Bone marrow (tissue), 2 donors: ENCODE measurements around the gene FOCAD.

Source experiments
- DNase-seq, 2 donors: peaks; one replicate each; lab custom pipeline; 2025; lab: John Stamatoyannopoulos, UW

FOCAD gene

DNA sequence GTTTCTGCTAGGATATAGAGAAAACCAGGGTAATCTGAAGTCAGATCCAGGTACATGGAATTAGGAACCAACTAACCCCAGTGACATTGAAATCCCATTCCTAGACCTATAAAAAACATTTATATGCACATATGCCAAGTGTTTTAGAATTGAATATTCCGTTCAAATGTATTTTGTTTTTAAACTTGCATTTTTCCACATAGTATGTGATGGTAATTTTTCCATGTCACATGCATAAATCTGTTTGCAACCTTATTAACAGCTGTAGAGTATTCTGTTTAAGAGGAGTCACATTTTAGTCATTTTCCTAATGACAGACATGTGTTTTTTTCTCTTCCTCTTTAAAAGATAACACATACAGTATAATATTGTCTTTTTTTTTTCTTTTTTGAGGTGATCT lies 50.2 kb downstream of the FOCAD start:
- no peak for DNase-seq

DNA sequence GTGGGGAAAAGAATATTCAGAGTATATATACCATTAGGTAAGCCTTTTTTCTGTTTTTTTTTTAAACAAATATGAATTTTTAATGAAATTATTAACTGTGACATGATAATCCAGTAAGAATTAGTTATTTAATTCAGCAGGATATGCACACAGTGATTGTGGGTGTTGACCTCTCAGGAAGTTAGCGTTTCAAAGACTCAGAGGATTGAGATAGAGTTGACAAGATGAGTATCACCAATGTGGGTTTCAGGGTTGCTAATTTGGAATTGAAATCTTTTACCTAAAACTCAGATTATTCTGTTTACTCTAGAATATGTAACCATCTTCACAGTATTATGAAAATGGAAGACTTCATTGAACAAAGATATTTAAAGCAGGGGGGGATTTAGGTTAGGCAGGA lies 56.2 kb downstream of the FOCAD start:
- DNase-seq: no peak

- DNase-seq: no peak
Observed at GRCh38 chr9:20740929-20741582, 57.0 kb downstream of the FOCAD start.

DNA sequence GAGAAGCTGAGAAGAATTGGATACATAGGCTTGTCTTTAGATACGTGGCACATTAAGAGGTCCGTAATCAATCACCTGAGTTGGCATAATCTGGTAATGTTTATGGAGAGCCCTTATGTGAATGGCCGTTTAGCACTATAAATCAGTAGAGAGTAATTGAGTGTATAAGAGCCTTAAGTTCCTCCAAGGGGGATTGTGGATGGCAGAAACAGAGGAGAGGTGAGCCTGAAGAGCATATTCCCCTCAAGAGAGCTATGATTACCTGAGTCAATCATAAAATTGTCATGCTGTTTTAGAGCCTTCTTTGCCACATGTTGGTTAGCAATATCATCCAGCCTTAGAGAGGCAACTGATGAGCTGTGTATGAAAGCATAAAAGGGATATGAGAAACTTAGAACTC lies 58.8 kb downstream of the FOCAD start:
- no peak for DNase-seq

DNA sequence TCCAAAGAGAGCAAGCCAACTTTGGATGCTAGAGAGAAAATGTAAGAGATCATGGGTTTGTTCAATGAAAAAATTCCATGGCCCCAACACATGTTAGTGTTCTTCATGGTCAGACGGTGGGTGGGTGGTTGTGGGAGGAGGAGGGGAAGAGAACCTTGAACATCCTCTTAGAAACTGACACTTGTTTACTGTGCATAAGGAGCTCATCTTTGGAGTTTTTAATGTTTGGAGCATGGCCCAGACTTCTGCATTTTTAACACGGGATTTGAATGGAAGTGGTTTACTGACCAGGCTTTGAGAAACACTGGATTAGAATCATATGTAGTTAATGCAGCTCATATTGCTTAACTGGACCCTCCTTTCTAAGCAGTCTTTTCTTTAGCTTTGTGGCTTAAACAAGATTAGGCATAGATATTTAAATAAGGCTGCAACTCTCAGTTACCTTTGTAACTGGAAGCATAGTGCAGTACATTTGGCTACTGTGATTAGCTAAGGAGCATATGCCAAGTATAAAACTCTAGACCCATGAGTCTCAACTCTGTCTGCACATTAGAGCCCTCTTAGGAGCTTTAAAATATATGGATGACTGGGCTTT lies 60.1 kb downstream of the FOCAD start:
- no peak for DNase-seq

DNA sequence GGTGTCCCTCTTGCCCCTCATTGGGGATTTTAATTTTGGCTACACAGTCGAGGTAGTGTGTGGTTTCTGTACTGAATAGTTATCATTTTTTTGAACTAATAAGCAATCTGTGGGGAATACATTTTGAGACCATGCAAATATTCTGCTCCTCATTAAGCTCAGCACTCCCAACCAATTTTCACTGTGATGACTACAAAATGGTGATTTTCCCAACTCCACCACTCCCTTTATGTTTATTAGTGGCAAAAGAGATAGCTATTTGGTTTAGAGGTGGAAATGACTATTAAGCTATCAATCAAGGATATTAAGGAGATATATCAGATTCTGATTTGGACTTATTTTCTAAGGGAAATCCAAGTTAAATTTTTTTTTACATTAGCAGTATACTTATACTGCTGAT lies 62.9 kb downstream of the FOCAD start:
- DNase-seq: no peak

DNA sequence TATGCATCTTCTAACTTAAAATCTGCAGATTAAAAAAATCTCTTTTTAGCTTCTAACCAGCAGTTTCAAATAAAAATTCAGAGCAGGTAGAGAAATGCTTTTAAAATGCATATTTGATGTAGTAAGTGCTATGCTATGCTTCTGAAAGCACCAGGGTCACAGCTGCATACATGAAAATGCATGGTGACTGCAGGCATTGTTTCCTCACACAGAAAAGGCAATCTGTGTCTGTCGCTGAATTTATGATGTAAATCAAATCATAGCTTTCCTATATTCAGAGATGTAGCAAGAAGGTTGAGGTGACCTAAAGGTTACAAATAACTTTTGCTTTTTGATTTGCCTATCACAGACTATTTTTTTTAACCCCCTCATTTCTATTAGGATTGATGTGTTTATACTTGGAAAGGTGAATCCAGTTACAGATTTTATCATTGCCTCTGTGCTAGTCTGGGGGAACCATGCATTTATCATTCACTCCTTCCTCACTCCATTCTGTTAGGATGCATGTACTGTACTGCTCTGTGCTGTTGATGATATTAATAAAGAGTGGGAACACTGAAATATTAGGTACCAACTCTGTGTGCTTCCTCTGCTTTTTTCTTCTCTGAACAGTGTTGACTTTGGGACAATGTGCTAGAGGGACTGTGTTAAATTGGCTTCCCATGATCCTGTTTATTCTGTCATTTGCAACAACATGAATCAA lies 65.6 kb downstream of the FOCAD start:
- DNase-seq: no peak

DNA sequence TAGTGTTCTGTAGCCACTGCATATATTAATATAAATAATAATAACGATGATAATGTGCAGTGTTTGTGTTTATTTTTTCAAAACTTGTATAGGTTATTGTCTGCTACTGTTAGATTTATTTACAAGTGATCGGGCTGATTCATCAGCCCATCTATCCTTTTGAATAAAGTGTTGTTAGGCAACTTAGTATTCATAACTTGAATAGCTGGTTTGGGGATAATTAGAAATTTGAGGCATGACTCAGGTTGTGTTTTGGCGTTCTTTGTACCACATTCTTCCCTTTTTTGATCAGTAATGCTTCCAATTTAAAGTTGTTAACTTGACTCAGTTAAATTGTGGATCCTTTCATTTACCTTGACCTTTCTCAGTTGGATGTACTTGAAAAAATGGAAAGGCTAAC lies 69.7 kb downstream of the FOCAD start:
- DNase-seq: no peak

DNA sequence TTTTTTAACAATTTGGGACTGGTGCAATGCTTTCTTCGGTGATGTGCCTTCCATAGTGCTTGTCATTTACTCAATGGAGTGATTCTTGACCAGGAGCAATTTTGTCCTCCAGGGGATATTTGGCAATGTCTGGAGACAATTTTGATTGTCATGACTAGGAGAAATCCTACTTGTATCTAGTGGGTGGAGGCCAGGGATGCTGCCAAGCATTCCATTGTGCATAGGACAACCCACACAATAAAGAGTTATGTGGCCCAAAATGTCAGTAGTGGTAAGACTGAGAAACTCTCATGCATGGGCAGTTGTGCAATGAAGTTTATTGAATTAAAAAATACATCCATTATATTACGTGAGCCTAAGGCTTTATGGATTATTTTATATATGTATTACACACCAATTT lies 70.5 kb downstream of the FOCAD start:
- DNase-seq: no peak

DNA sequence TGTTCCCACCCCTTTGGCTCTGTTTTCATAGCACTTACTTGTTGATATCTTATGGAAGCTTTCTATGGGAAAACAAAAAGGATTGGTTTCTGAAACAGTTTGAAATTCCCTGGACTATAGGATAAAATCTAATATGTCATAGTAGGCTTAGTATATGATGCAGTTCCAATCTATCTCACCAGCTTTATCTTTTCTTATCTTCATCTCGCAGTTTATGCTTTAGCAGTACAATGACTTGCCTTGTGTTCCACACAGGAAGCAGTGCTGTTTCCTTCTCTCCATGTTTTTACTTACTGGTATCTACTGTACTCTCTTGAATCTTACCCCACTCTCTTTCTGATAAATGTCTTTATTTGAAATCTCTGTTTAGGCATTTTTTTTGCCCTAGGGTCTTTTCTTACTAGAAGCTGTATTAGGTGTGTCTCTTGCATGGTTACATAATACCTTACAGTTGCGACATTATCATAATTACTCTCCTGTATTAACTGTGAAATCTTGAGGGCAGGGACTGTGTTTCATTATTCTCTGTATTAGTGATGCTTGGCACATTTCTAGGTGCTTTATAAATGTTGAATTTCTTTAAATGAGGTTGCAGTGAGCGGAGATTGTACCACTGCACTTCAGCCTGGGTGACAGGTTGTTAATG lies 76.3 kb downstream of the FOCAD start:
- DNase-seq: peak in 1 of 2 donors; percentile 76

- DNase-seq: no peak
Observed at GRCh38 chr9:20770947-20771346, 86.9 kb downstream of the FOCAD start.

DNA sequence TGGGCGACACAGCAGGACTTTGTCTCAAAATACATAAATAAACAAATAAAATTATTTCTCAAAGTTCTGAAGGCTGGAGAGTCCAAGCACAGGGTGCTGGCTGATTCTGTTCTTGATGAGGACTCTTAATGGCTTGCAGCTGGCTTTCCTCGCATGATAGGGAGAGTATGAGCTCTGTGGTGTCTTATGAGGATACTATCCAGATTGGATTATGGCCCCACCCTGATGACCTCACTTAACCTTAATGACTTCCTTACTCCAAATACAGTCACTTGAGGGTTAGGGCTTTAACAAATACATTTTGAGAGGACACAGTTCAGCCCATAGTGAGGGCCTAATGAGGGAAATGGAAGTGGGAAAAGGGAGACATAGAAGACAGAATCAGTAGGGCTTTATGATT lies 87.7 kb downstream of the FOCAD start:
- DNase-seq: no peak

GRCh38 chr9:20775683-20776082 lies 91.6 kb downstream of the FOCAD start:
- no peak for DNase-seq

DNA sequence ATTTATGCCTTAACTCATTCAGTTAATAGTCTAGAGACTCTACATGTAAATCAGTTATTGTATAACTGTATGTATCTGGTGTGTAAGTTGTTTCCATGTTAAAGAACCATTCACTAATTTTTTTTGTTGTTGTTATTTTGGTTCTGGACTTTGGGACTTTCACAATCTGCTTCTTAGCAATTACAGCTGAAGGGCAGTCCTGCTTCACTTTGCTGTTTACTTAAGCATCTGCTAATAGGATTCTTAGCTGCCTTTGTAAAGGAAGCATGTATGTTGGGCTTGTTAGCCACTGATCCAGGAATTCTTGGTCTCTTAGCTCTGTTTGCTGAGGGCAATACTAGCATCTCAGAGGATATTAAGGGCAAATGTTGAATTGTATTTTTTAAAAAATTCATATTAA lies 97.0 kb downstream of the FOCAD start:
- no peak for DNase-seq

GRCh38 chr9:20782289-20782688 lies 98.2 kb downstream of the FOCAD start:
- no peak for DNase-seq

- DNase-seq: no peak
Observed at GRCh38 chr9:20783057-20784038, 99.3 kb downstream of the FOCAD start.

GRCh38 chr9:20784196-20784595 lies 100.1 kb downstream of the FOCAD start:
- DNase-seq: no peak

GRCh38 chr9:20786807-20787206 lies 102.7 kb downstream of the FOCAD start:
- DNase-seq: no peak

DNA sequence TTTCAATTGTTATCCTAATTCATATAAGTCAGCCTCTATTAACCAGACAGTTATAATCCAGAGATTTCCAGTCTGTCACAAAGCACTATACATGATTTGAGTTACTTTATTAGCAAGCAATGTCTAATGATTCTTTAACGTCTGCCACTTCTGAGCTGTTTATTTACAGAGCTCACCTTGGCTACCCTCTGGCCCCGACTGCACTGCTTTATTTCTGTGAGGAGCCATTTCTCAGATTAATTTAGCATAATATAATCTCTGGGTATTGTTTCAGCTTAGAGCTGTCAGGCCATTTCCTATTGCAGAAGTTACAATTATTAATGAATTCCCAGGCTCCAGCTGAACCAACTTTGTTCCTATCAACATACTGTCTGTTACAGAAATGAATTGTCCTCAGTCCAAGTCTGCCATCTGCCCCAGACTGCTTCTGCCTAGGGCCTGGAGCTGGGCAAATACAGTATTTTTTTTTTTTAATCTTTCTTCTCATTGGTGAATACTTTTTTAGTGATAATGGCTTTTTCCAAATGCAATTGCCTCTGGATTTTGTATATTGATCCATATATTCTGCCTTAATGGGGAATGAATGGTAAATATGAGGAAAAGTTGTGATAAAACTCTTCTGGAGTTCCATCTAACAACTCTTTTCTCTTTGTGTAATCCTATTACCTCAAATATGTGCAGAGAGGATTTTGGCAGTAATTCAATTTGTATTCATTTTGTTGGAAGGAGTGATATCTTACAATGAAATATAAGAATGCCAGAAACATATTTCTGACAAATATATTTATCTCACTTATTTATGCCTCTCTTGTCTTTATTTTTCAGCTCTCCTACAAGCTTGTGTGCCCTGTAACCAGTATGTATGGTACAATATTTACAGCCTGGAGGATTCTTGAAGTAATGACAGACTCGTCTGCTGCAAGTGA lies 104.7 kb downstream of the FOCAD start:
- DNase-seq: no peak

DNA sequence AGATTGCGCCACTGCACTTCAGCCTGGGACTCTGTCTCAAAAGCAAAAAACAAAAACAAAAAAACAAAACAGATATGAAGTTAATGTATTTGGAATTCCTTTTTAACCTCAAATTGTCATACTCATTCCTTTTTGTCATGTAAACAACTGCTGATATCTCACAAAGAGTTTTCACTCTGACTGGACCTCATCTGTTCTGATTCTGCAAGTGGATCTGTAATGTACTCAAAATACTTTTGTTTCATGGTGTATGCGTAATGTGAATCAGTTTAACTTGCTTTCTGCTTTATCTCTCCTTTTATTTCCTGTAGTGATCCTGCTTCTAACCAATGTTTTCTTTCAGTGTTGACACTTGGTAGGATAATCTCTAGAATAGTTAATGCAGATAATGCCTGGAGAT lies 106.7 kb downstream of the FOCAD start:
- DNase-seq: no peak

- no peak for DNase-seq
Observed at GRCh38 chr9:20791682-20792081, 107.6 kb downstream of the FOCAD start.
